ENCODE measurements around the gene RPS16. TPM values are rescaled to one million over a fixed set of nuclear protein-coding genes. Genes with fewer than 3 reads are reported as not detected.

The RPS16 gene
- total RNA-seq, 1 donor from 2014 or later: 2,020 TPM

DNA sequence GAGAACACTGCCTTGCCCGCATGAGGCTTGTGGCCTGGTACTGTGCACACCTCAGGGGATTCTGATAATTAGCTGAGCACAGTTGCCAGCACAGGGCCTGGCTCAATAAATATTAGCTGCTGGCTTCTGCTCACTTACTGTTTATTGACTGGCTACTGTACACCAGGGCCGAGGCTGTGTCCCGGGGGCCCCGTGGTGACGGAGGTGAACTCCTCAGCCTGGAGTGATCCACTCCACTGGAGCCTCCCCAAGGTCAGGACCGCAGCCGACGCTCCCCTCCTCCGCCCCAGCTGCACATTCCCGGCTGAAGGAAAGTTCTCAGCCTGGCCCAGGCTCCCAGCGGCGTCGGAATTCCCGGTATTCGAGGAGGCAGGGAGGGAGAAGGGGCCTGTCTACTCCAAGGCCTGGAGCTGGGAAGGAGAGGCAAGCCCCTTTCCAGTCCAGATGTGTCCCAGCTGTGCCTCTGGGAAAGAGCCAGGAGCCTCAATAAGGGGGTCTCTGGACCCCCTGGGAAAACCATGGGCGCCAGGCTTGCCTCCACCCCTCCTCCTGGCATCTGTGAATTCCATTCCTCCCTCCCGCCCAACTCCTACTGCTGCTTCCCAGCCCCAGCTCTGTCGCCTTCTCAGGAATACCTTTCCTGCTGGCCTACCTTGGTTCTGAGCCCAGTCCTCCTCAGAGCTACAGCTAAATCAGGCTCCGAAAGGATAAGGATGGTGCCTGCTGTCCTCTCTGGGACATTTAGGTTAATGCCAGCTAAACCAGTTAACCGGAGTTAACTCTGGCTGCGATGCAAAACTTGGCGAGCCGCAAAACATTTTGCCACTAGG is 7.3 kb downstream of the RPS16 start:
- peaks cover 17% of the 10 kb centered on the region for H3K36me3 Mint-ChIP-seq (ENCODE audit: low read depth)
- DNase-seq (ENCODE audit: low read depth, low spot score): no peak
- peaks cover 2% of the 10 kb centered on the region for H3K27me3 Mint-ChIP-seq (ENCODE audit: low read depth)
- H3K27ac Mint-ChIP-seq (ENCODE audit: unreplicated experiment): peak overlapping the region; percentile 43
- TF ChIP-seq, protein P1, sequence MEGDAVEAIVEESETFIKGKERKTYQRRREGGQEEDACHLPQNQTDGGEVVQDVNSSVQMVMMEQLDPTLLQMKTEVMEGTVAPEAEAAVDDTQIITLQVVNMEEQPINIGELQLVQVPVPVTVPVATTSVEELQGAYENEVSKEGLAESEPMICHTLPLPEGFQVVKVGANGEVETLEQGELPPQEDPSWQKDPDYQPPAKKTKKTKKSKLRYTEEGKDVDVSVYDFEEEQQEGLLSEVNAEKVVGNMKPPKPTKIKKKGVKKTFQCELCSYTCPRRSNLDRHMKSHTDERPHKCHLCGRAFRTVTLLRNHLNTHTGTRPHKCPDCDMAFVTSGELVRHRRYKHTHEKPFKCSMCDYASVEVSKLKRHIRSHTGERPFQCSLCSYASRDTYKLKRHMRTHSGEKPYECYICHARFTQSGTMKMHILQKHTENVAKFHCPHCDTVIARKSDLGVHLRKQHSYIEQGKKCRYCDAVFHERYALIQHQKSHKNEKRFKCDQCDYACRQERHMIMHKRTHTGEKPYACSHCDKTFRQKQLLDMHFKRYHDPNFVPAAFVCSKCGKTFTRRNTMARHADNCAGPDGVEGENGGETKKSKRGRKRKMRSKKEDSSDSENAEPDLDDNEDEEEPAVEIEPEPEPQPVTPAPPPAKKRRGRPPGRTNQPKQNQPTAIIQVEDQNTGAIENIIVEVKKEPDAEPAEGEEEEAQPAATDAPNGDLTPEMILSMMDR (conservative IDR thresholded peaks at IDR 0.05): no peak
- H3K9me3 Mint-ChIP-seq: no peaks in the 10 kb centered on the region
- peak overlapping the region; percentile 76 for H3K4me3 Mint-ChIP-seq
- H3K4me1 Mint-ChIP-seq: peaks cover 36% of the 10 kb centered on the region

DNA sequence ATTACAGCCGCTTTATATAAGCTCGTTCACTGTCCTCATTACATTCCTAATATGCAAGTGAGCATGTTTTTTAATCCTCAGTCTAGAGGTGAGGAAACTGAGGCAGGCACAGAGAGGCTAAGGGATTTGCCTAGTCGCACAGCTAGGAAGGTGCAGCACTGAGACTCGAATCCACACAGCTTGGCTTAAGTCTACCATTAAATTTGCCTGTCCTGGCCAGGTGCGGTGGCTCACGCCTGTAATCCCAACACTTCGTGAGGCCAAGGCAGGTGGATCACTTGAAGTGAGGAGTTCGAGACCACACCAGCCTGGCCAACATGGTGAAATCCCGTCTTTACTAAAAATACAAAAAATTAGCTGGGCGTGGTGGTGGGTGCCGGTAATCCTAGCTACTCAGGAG is 8.0 kb downstream of the RPS16 start:
- TF ChIP-seq, protein P1 (conservative IDR thresholded peaks at IDR 0.05): no peak
- Mint-ChIP-seq H3K36me3 (ENCODE audit: low read depth) (peaks cover 14% of the 10 kb centered on the region), H3K4me3 (no peak overlapping the region), H3K9me3 (no peaks in the 10 kb centered on the region), H3K27ac (ENCODE audit: unreplicated experiment) (no peak overlapping the region), H3K4me1 (peaks cover 36% of the 10 kb centered on the region), H3K27me3 (ENCODE audit: low read depth) (peaks cover 2% of the 10 kb centered on the region)
- no peak for DNase-seq (ENCODE audit: low read depth, low spot score)

DNA sequence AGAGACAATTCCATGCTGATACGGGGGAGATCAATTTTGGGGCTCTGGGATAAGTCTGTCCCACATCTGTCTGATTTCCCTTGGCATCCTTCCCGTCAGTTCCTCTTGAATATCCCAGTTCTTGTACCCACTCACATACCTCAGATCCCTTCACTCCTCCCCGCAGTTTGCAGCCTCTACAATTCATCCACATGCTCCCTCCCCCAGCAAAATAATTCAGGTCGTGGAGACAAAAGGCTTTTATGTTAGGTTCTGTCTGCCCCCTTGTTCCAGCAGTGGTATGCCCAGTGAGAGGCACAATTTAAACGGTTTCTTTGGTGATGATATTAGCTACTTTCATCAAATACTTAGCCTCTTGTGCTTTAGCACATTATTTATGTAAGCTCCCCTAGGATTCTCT is 9.6 kb downstream of the RPS16 start:
- peaks cover 36% of the 10 kb centered on the region for H3K4me1 Mint-ChIP-seq
- H3K27me3 Mint-ChIP-seq (ENCODE audit: low read depth): peaks cover 2% of the 10 kb centered on the region
- TF ChIP-seq, protein P1 (conservative IDR thresholded peaks at IDR 0.05): no peak

DNA sequence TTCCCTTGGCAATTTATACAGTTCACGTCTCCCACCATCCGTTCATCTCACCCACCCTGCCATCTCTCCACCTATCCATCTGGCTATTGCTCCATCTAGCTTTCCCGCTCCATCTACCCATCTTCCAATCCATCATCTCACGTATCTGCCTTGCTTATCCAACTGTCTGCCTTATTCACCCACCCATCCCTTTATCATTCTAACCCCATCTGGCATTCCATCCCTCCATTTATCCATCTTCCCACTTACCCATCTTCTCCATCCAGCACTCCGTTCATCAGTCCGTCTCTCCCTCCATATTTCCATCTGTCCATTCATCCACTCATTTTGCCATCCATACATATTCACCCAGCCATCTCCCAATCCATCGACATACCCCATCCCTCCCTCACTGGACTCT is 10.0 kb downstream of the RPS16 start:
- DNase-seq (ENCODE audit: low read depth, low spot score): no peak
- TF ChIP-seq, protein P1 (conservative IDR thresholded peaks at IDR 0.05): no peak
- no peak overlapping the region for H3K27ac Mint-ChIP-seq (ENCODE audit: unreplicated experiment)
- no peaks in the 10 kb centered on the region for H3K9me3 Mint-ChIP-seq
- peaks cover 14% of the 10 kb centered on the region for H3K36me3 Mint-ChIP-seq (ENCODE audit: low read depth)
- H3K4me1 Mint-ChIP-seq: peaks cover 34% of the 10 kb centered on the region
- H3K4me3 Mint-ChIP-seq: peak overlapping the region; percentile 1
- peaks cover 2% of the 10 kb centered on the region for H3K27me3 Mint-ChIP-seq (ENCODE audit: low read depth)

More for the DNA sequence above, 9.6 kb downstream of the RPS16 start:
- Mint-ChIP-seq H3K36me3 (ENCODE audit: low read depth) (peaks cover 14% of the 10 kb centered on the region), H3K27ac (ENCODE audit: unreplicated experiment) (peak overlapping the region; percentile 5), H3K4me3 (peak overlapping the region; percentile 1), H3K9me3 (no peaks in the 10 kb centered on the region)
- no peak for DNase-seq (ENCODE audit: low read depth, low spot score)

DNA sequence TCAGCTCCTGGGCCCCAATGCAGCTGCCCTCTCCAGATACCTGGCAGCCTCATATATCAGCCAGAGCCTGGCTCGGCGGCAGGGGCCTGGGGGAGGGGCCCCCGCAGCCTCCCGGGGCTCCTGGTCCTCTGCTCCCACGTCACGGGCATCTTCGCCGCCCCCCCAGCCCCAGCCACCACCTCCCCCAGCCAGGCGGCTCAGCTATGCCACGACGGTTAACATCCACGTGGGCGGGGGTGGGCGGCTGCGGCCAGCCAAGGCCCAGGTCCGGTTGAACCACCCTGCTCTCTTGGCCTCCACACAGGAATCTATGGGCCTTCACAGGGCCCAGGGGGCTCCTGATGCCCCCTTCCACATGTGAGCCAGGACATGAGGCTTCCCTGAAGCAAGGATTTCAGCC is 10.8 kb downstream of the RPS16 start:
- Mint-ChIP-seq H3K9me3 (no peaks in the 10 kb centered on the region), H3K36me3 (ENCODE audit: low read depth) (peaks cover 11% of the 10 kb centered on the region), H3K4me1 (peaks cover 29% of the 10 kb centered on the region), H3K27ac (ENCODE audit: unreplicated experiment) (no peak overlapping the region), H3K4me3 (no peak overlapping the region), H3K27me3 (ENCODE audit: low read depth) (no peaks in the 10 kb centered on the region)
- TF ChIP-seq, protein P1 (conservative IDR thresholded peaks at IDR 0.05): no peak
- no peak for DNase-seq (ENCODE audit: low read depth, low spot score)
